ENCODE data around the gene CXCR6.

The CXCR6 gene

DNA sequence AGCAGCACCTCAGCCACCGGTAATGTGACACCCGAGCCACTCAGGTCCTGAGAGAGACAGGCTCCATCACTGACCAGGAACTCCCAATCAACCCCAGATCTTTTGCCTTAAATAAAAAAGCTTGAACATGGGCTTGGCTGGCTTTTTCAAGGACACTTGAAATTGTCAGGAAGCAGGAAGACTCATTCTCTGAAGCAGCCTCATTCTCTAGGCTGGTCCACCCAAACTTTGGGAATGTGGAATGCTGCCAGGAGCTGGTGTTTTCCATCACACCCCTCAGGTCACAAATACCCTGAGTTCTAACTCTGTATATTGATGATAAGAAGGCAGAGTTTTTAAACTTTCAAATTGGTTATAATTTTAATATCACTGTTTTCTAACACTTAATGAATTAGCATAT is 17.0 kb downstream of the CXCR6 start:
- H3K18ac ChIP-seq (ENCODE audit: low read length) = no peak overlapping the region
- no peak for DNase-seq
- H3K4me2 ChIP-seq (ENCODE audit: low read length) = no peak overlapping the region
- H3K14ac ChIP-seq (ENCODE audit: low read length) = no peak overlapping the region
- no peaks in the 10 kb centered on the region for H3K27me3 ChIP-seq (ENCODE audit: insufficient read depth, low read length)
- no peak overlapping the region for H2BK12ac ChIP-seq (ENCODE audit: low read length)
- H4K12ac ChIP-seq (ENCODE audit: low read depth, low read length) = no peak overlapping the region
- no CpG with 5 or more reads among the region's 2 CpGs for WGBS (ENCODE audit: extremely low coverage, insufficient coverage, insufficient read length)
- H4K8ac ChIP-seq (ENCODE audit: low read depth, low read length) = no peak overlapping the region
- peaks cover 0 to 3% of the 10 kb centered on the region in 2 experiments for H3K4me1 ChIP-seq (ENCODE audit: control insufficient read depth in 1 of 2, insufficient read depth in 2 of 2, low read length in 2 of 2)
- H3K4ac ChIP-seq (ENCODE audit: low read depth, low read length) = no peak overlapping the region
- H4K91ac ChIP-seq (ENCODE audit: low read depth, low read length) = no peak overlapping the region
- H3K9ac ChIP-seq (ENCODE audit: low read length) = no peak overlapping the region
- H2BK120ac ChIP-seq (ENCODE audit: insufficient read depth, low read length, poor library complexity) = no peak overlapping the region
- H3K36me3 ChIP-seq (ENCODE audit: control insufficient read depth in 1 of 2, insufficient read depth in 2 of 2, low read length in 2 of 2) = peaks cover 40 to 52% of the 10 kb centered on the region in 2 experiments
- no peak overlapping the region for H3K23ac ChIP-seq (ENCODE audit: low read length)
- H3K27ac ChIP-seq (ENCODE audit: low read depth, low read length) = no peak overlapping the region
- H2AK5ac ChIP-seq (ENCODE audit: low read length) = no peak overlapping the region
- no peak overlapping the region for H2BK5ac ChIP-seq (ENCODE audit: low read depth, low read length, poor library complexity)
- no peaks in the 10 kb centered on the region for H3K79me1 ChIP-seq (ENCODE audit: low read length)
- H3K4me3 ChIP-seq (ENCODE audit: low read depth, low read length) = no peak overlapping the region
- H3K9me3 ChIP-seq (ENCODE audit: insufficient read depth, low read depth, low read length) = peaks cover 1% of the 10 kb centered on the region
- H2AFZ ChIP-seq (ENCODE audit: insufficient read depth, low read length, poor library complexity) = no peak overlapping the region
- H3K79me2 ChIP-seq (ENCODE audit: control insufficient read depth, insufficient read depth, low read length, poor library complexity) = no peaks in the 10 kb centered on the region

- no peaks in the 10 kb centered on the region for H3K27me3 ChIP-seq (ENCODE audit: insufficient read depth, low read length)
- peaks cover 1% of the 10 kb centered on the region for H3K9me3 ChIP-seq (ENCODE audit: insufficient read depth, low read depth, low read length)
- H3K27ac ChIP-seq (ENCODE audit: low read depth, low read length) = no peak overlapping the region
- H3K79me1 ChIP-seq (ENCODE audit: low read length) = peaks cover under 1% of the 10 kb centered on the region
- no peak overlapping the region for H3K14ac ChIP-seq (ENCODE audit: low read length)
- no peak overlapping the region for H2AK5ac ChIP-seq (ENCODE audit: low read length)
- H3K4me3 ChIP-seq (ENCODE audit: low read depth, low read length) = no peak overlapping the region
- H3K4me1 ChIP-seq (ENCODE audit: control insufficient read depth in 1 of 2, insufficient read depth in 2 of 2, low read length in 2 of 2) = peaks cover 0 to 5% of the 10 kb centered on the region in 2 experiments
- no peak overlapping the region for H3K4ac ChIP-seq (ENCODE audit: low read depth, low read length)
- WGBS (ENCODE audit: extremely low coverage, insufficient coverage, insufficient read length) = no CpG with 5 or more reads among the region's 5 CpGs
- H3K4me2 ChIP-seq (ENCODE audit: low read length) = no peak overlapping the region
- no peaks in the 10 kb centered on the region for H3K79me2 ChIP-seq (ENCODE audit: control insufficient read depth, insufficient read depth, low read length, poor library complexity)
- H2BK120ac ChIP-seq (ENCODE audit: insufficient read depth, low read length, poor library complexity) = no peak overlapping the region
- no peak overlapping the region for H2AFZ ChIP-seq (ENCODE audit: insufficient read depth, low read length, poor library complexity)
- H4K91ac ChIP-seq (ENCODE audit: low read depth, low read length) = no peak overlapping the region
- H4K8ac ChIP-seq (ENCODE audit: low read depth, low read length) = no peak overlapping the region
- H3K9ac ChIP-seq (ENCODE audit: low read length) = no peak overlapping the region
- DNase-seq = peak; percentile 63 to 67
- H4K12ac ChIP-seq (ENCODE audit: low read depth, low read length) = no peak overlapping the region
- peaks cover 51 to 63% of the 10 kb centered on the region in 2 experiments for H3K36me3 ChIP-seq (ENCODE audit: control insufficient read depth in 1 of 2, insufficient read depth in 2 of 2, low read length in 2 of 2)
- no peak overlapping the region for H2BK12ac ChIP-seq (ENCODE audit: low read length)
- H3K18ac ChIP-seq (ENCODE audit: low read length) = no peak overlapping the region
- H2BK5ac ChIP-seq (ENCODE audit: low read depth, low read length, poor library complexity) = no peak overlapping the region
- H3K23ac ChIP-seq (ENCODE audit: low read length) = no peak overlapping the region
Observed at GRCh38 chr3:45962033-45962432, 18.8 kb downstream of the CXCR6 start.

DNA sequence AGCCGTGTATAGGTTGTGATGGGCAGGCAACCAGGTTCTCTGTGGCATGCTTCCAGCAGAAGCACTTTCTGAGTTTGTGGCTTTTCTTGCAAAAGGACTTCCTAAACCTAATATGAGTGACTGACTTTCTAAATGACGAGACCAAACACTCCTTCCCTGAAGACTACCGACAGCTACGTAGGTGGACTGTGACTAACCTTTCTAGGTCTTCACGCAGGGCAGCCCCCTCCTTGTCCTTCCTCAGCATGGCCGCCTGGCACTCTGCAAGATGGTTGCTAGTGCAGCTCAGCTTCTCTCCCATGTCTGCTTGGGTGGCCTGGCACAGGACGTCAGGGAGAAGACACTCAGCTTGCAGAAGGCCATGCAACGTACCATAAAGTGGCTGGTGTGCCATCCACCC is 20.9 kb downstream of the CXCR6 start:
- no peak for DNase-seq
- H3K79me2 ChIP-seq (ENCODE audit: control insufficient read depth, insufficient read depth, low read length, poor library complexity) = peaks cover 2% of the 10 kb centered on the region
- no peak overlapping the region for H3K4ac ChIP-seq (ENCODE audit: low read depth, low read length)
- no peak overlapping the region for H3K27ac ChIP-seq (ENCODE audit: low read depth, low read length)
- H4K91ac ChIP-seq (ENCODE audit: low read depth, low read length) = no peak overlapping the region
- peaks cover 46 to 58% of the 10 kb centered on the region in 2 experiments for H3K36me3 ChIP-seq (ENCODE audit: control insufficient read depth in 1 of 2, insufficient read depth in 2 of 2, low read length in 2 of 2)
- no peak overlapping the region for H3K9ac ChIP-seq (ENCODE audit: low read length)
- no peak overlapping the region for H3K18ac ChIP-seq (ENCODE audit: low read length)
- WGBS (ENCODE audit: extremely low coverage, insufficient coverage, insufficient read length) = no CpG with 5 or more reads among the region's 8 CpGs
- no peak overlapping the region for H2AK5ac ChIP-seq (ENCODE audit: low read length)
- H3K4me3 ChIP-seq (ENCODE audit: low read depth, low read length) = no peak overlapping the region
- no peak overlapping the region for H4K12ac ChIP-seq (ENCODE audit: low read depth, low read length)
- H3K79me1 ChIP-seq (ENCODE audit: low read length) = peaks cover 16% of the 10 kb centered on the region
- H2BK5ac ChIP-seq (ENCODE audit: low read depth, low read length, poor library complexity) = no peak overlapping the region
- H3K14ac ChIP-seq (ENCODE audit: low read length) = no peak overlapping the region
- peaks cover 13 to 20% of the 10 kb centered on the region in 2 experiments for H3K4me1 ChIP-seq (ENCODE audit: control insufficient read depth in 1 of 2, insufficient read depth in 2 of 2, low read length in 2 of 2)
- H2BK120ac ChIP-seq (ENCODE audit: insufficient read depth, low read length, poor library complexity) = no peak overlapping the region
- H3K27me3 ChIP-seq (ENCODE audit: insufficient read depth, low read length) = no peaks in the 10 kb centered on the region
- no peak overlapping the region for H2BK12ac ChIP-seq (ENCODE audit: low read length)
- peaks cover 1% of the 10 kb centered on the region for H3K9me3 ChIP-seq (ENCODE audit: insufficient read depth, low read depth, low read length)
- no peak overlapping the region for H3K23ac ChIP-seq (ENCODE audit: low read length)
- no peak overlapping the region for H4K8ac ChIP-seq (ENCODE audit: low read depth, low read length)
- no peak overlapping the region for H3K4me2 ChIP-seq (ENCODE audit: low read length)
- no peak overlapping the region for H2AFZ ChIP-seq (ENCODE audit: insufficient read depth, low read length, poor library complexity)

DNA sequence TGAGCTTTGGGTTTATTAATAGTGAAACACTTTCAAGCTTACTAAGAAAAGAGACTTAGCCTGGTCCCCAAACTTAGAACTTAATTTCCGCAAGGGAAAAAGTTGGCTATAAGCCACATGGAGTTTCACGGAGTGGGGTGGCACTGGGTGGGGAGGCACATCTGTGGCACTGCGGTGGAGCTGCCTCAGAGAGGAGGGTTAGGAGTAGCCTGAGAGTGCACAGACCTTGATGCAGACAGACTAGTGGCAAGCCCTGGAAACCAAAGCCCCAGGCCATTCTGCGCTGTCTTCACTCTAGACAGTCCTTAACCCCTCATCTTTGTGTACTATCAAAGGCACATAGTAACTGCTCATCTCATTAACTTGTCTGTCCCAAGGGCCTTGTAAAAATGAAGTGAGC is 22.0 kb downstream of the CXCR6 start:
- Histone ChIP-seq H2BK5ac (ENCODE audit: low read depth, low read length, poor library complexity) (no peak overlapping the region), H3K79me1 (ENCODE audit: low read length) (peaks cover 19% of the 10 kb centered on the region), H3K4me2 (ENCODE audit: low read length) (no peak overlapping the region), H3K27me3 (ENCODE audit: insufficient read depth, low read length) (no peaks in the 10 kb centered on the region), H3K4ac (ENCODE audit: low read depth, low read length) (no peak overlapping the region), H3K9ac (ENCODE audit: low read length) (no peak overlapping the region), H3K4me3 (ENCODE audit: low read depth, low read length) (no peak overlapping the region), H4K8ac (ENCODE audit: low read depth, low read length) (no peak overlapping the region), H2AK5ac (ENCODE audit: low read length) (no peak overlapping the region), H2AFZ (ENCODE audit: insufficient read depth, low read length, poor library complexity) (no peak overlapping the region), H3K27ac (ENCODE audit: low read depth, low read length) (no peak overlapping the region), H2BK120ac (ENCODE audit: insufficient read depth, low read length, poor library complexity) (no peak overlapping the region), H3K36me3 (ENCODE audit: control insufficient read depth in 1 of 2, insufficient read depth in 2 of 2, low read length in 2 of 2) (peaks cover 45 to 56% of the 10 kb centered on the region in 2 experiments), H3K23ac (ENCODE audit: low read length) (no peak overlapping the region), H4K12ac (ENCODE audit: low read depth, low read length) (no peak overlapping the region), H3K14ac (ENCODE audit: low read length) (no peak overlapping the region), H3K4me1 (ENCODE audit: control insufficient read depth in 1 of 2, insufficient read depth in 2 of 2, low read length in 2 of 2) (peaks cover 13 to 17% of the 10 kb centered on the region in 2 experiments), H3K79me2 (ENCODE audit: control insufficient read depth, insufficient read depth, low read length, poor library complexity) (peaks cover 2% of the 10 kb centered on the region), H3K18ac (ENCODE audit: low read length) (no peak overlapping the region), H2BK12ac (ENCODE audit: low read length) (no peak overlapping the region), H3K9me3 (ENCODE audit: insufficient read depth, low read depth, low read length) (peaks cover 1% of the 10 kb centered on the region), H4K91ac (ENCODE audit: low read depth, low read length) (no peak overlapping the region)
- WGBS (ENCODE audit: extremely low coverage, insufficient coverage, insufficient read length) = no CpG with 5 or more reads among the region's 4 CpGs
- DNase-seq = no peak
